Measurements from ENCODE around the gene HSPB6.
"Not testable (repeated sequence)": the region's sequence is repeated elsewhere in the genome, so short reads cannot be mapped to it uniquely, and the experiment has no call there.

The HSPB6 gene

DNA sequence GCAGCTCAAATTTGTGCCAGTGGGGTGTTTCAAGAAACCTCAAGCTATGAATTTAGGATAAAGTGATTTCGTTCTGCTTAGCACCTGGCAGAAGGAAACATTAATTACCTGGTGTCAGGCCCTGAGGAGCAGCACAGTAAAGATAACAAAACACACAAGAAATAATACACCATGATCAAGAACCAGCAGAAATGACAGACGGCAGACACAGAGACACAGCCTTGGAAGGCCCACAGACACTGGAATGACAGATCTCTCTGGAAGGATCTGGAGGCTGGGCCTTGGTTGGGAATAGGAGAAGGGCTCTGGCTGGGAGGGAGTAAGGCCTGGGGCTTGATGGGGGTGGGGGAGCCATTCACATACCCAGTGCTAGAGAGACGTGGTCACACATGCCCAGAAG is 45.0 kb upstream of the HSPB6 start:
- Histone ChIP-seq H3K4me1 (ENCODE audit: insufficient read depth, low read length, poor library complexity, severe bottlenecking) (peaks cover 15% of the 10 kb centered on the region), H3K9me3 (ENCODE audit: insufficient read depth, low read depth, low read length) (no peaks in the 10 kb centered on the region), H4K20me1 (ENCODE audit: insufficient read depth, low read length, poor library complexity, severe bottlenecking) (no peaks in the 10 kb centered on the region), H2AFZ (ENCODE audit: low read length) (no peak overlapping the region), H3K36me3 (ENCODE audit: insufficient read depth, low read length) (no peaks in the 10 kb centered on the region), H3F3A (ENCODE audit: low read depth) (no peaks in the 10 kb centered on the region), H3K4me2 (ENCODE audit: low read depth, low read length, poor library complexity, severe bottlenecking) (no peak overlapping the region), H3K4me3 (ENCODE audit: low read length, poor library complexity, severe bottlenecking) (no peak overlapping the region), H3K9me2 (replicated peaks; ENCODE audit: low read depth, low read length) (no peaks in the 10 kb centered on the region), H3K27me3 (ENCODE audit: insufficient read depth, low read length, poor library complexity, severe bottlenecking) (no peaks in the 10 kb centered on the region), H3K9ac (ENCODE audit: low read depth, low read length, poor library complexity, severe bottlenecking) (no peak overlapping the region), H3K79me2 (ENCODE audit: insufficient read depth, low read length) (no peaks in the 10 kb centered on the region)
- TF ChIP-seq EZH2phosphoT487 (IDR thresholded peaks at IDR 0.05; ENCODE audit: borderline replicate concordance): no peak

DNA sequence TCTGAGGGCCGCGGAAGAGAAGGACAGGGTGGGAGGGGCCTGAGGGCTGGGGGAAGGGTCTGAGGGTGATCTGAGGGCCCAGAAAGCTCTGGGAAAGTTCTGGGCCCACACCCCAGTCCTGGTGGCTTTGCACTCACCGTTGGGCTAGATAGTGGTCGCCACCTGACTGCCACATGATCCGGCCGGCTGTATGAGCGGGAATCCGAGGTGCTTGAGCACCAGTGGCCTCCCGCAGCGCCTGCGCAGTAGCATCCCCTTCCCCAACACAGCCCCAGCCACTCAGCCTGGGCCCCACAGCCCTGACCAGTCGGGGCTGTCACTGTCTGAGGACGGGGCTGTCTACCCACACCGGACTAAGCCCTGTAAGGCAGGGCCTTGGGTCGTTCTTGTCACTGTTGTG is 40.8 kb upstream of the HSPB6 start:
- H3K9ac ChIP-seq (ENCODE audit: low read depth, low read length, poor library complexity, severe bottlenecking): no peak overlapping the region
- H3K36me3 ChIP-seq (ENCODE audit: insufficient read depth, low read length): no peaks in the 10 kb centered on the region
- H3K4me2 ChIP-seq (ENCODE audit: low read depth, low read length, poor library complexity, severe bottlenecking): no peak overlapping the region
- no peak for TF ChIP-seq CTCF (conservative IDR thresholded peaks at IDR 0.05; ENCODE audit: low read length)
- no peak for TF ChIP-seq EZH2phosphoT487 (IDR thresholded peaks at IDR 0.05; ENCODE audit: borderline replicate concordance)
- H3K4me3 ChIP-seq (ENCODE audit: low read length, poor library complexity, severe bottlenecking): no peak overlapping the region
- H3K9me3 ChIP-seq (ENCODE audit: insufficient read depth, low read depth, low read length): no peaks in the 10 kb centered on the region
- no peaks in the 10 kb centered on the region for H3K79me2 ChIP-seq (ENCODE audit: insufficient read depth, low read length)
- no peaks in the 10 kb centered on the region for H3K9me2 ChIP-seq (replicated peaks; ENCODE audit: low read depth, low read length)
- H2AFZ ChIP-seq (ENCODE audit: low read length): no peak overlapping the region
- no peaks in the 10 kb centered on the region for H4K20me1 ChIP-seq (ENCODE audit: insufficient read depth, low read length, poor library complexity, severe bottlenecking)
- H3K27me3 ChIP-seq (ENCODE audit: insufficient read depth, low read length, poor library complexity, severe bottlenecking): no peaks in the 10 kb centered on the region
- no peaks in the 10 kb centered on the region for H3F3A ChIP-seq (ENCODE audit: low read depth)
- H3K4me1 ChIP-seq (ENCODE audit: insufficient read depth, low read length, poor library complexity, severe bottlenecking): no peaks in the 10 kb centered on the region

GRCh38 chr19:35796645-35797542 is 40.1 kb upstream of the HSPB6 start:
- no peaks in the 10 kb centered on the region for H3K9me3 ChIP-seq (ENCODE audit: insufficient read depth, low read depth, low read length)
- H3K36me3 ChIP-seq (ENCODE audit: insufficient read depth, low read length): no peaks in the 10 kb centered on the region
- H3K9ac ChIP-seq (ENCODE audit: low read depth, low read length, poor library complexity, severe bottlenecking): no peak overlapping the region
- H3K4me1 ChIP-seq (ENCODE audit: insufficient read depth, low read length, poor library complexity, severe bottlenecking): no peaks in the 10 kb centered on the region
- no peak overlapping the region for H3K4me2 ChIP-seq (ENCODE audit: low read depth, low read length, poor library complexity, severe bottlenecking)
- H3K4me3 ChIP-seq (ENCODE audit: low read length, poor library complexity, severe bottlenecking): no peak overlapping the region
- no peaks in the 10 kb centered on the region for H3K79me2 ChIP-seq (ENCODE audit: insufficient read depth, low read length)
- TF ChIP-seq EZH2phosphoT487 (IDR thresholded peaks at IDR 0.05; ENCODE audit: borderline replicate concordance): no peak
- no peak for TF ChIP-seq CTCF (conservative IDR thresholded peaks at IDR 0.05; ENCODE audit: low read length)
- no peaks in the 10 kb centered on the region for H3K9me2 ChIP-seq (replicated peaks; ENCODE audit: low read depth, low read length)
- H3F3A ChIP-seq (ENCODE audit: low read depth): no peaks in the 10 kb centered on the region
- H4K20me1 ChIP-seq (ENCODE audit: insufficient read depth, low read length, poor library complexity, severe bottlenecking): no peaks in the 10 kb centered on the region
- no peak overlapping the region for H2AFZ ChIP-seq (ENCODE audit: low read length)
- no peaks in the 10 kb centered on the region for H3K27me3 ChIP-seq (ENCODE audit: insufficient read depth, low read length, poor library complexity, severe bottlenecking)

GRCh38 chr19:35795564-35795963 is 38.7 kb upstream of the HSPB6 start:
- not testable (repeated sequence) for H3K9ac ChIP-seq (ENCODE audit: low read depth, low read length, poor library complexity, severe bottlenecking); H3K79me2 ChIP-seq (ENCODE audit: insufficient read depth, low read length); H2AFZ ChIP-seq (ENCODE audit: low read length); H3K36me3 ChIP-seq (ENCODE audit: insufficient read depth, low read length); H4K20me1 ChIP-seq (ENCODE audit: insufficient read depth, low read length, poor library complexity, severe bottlenecking); H3K4me2 ChIP-seq (ENCODE audit: low read depth, low read length, poor library complexity, severe bottlenecking); H3K4me3 ChIP-seq (ENCODE audit: low read length, poor library complexity, severe bottlenecking); H3F3A ChIP-seq (ENCODE audit: low read depth); H3K9me3 ChIP-seq (ENCODE audit: insufficient read depth, low read depth, low read length); H3K4me1 ChIP-seq (ENCODE audit: insufficient read depth, low read length, poor library complexity, severe bottlenecking); H3K9me2 ChIP-seq (replicated peaks; ENCODE audit: low read depth, low read length); H3K27me3 ChIP-seq (ENCODE audit: insufficient read depth, low read length, poor library complexity, severe bottlenecking)
